Fibroblast of lung (primary cell): ENCODE data around the gene CDH4. TPM values are rescaled to one million over a fixed set of nuclear protein-coding genes. Genes with fewer than 3 reads are reported as not detected.

Experiments
- DNase-seq, 2 donors: peaks; one replicate each; pipeline versions ENCODE4 v3.0.0 to v3.0.0-alpha.2; 2010; ENCODE audit warnings: low read depth in 2 of 2
- H2AFZ ChIP-seq: 2 replicates; pipeline ENCODE4 v1.5.1; 2012; ENCODE audit warnings: low read length, control low read depth, inconsistent platforms
- H3K27ac ChIP-seq: 2 replicates; pipeline ENCODE4 v1.5.1; 2011; ENCODE audit warnings: low read length, control low read depth; ENCODE audit not compliant: insufficient read depth
- H3K27me3 ChIP-seq: 2 replicates; pipeline ENCODE4 v1.5.1; 2011; ENCODE audit warnings: mild to moderate bottlenecking, low read length; ENCODE audit not compliant: control insufficient read depth, insufficient read depth
- H3K36me3 ChIP-seq: 2 replicates; pipeline ENCODE4 v1.5.1; 2011; ENCODE audit warnings: low read length; ENCODE audit not compliant: control insufficient read depth, insufficient read depth
- H3K4me1 ChIP-seq: 2 replicates; pipeline ENCODE4 v1.5.1; 2011; ENCODE audit warnings: low read length; ENCODE audit not compliant: control insufficient read depth, insufficient read depth; ENCODE audit errors: extremely low read depth
- H3K4me2 ChIP-seq: 2 replicates; pipeline ENCODE4 v1.5.1; 2011; ENCODE audit warnings: low read length, control low read depth; ENCODE audit not compliant: insufficient read depth; ENCODE audit errors: extremely low read depth
- H3K4me3 ChIP-seq, 4 experiments: fragments of 200-600 bp in 1 of 4; sonication (generic) in 1 of 4; replicated peaks in 1 of 4; 2 replicates each; pipeline ENCODE4 v1.5.1; 2011 to 2016; ENCODE audit warnings: low read length in 4 of 4, low read depth in 3 of 4, mild to moderate bottlenecking in 3 of 4, control low read depth in 2 of 4, inconsistent platforms in 1 of 4, mixed read lengths in 1 of 4; ENCODE audit not compliant: insufficient read depth in 1 of 4; ENCODE audit errors: control extremely low read depth in 1 of 4
- H3K79me2 ChIP-seq: 2 replicates; pipeline ENCODE4 v1.5.1; 2012; ENCODE audit warnings: mild to moderate bottlenecking, low read length, inconsistent platforms; ENCODE audit not compliant: control insufficient read depth, insufficient read depth
- H3K9ac ChIP-seq: 2 replicates; pipeline ENCODE4 v1.5.1; 2011; ENCODE audit warnings: mild to moderate bottlenecking, low read length, control low read depth; ENCODE audit not compliant: insufficient read depth
- H3K9me3 ChIP-seq: 2 replicates; pipeline ENCODE4 v1.5.1; 2012; ENCODE audit warnings: low read depth, low read length; ENCODE audit not compliant: control insufficient read depth, insufficient read depth
- H4K20me1 ChIP-seq: 2 replicates; pipeline ENCODE4 v1.5.1; 2011; ENCODE audit warnings: low read length; ENCODE audit not compliant: control insufficient read depth, insufficient read depth; ENCODE audit errors: extremely low read depth
- CTCF ChIP-seq, 2 donors: IDR thresholded peaks in 1 of 2; conservative IDR thresholded peaks in 1 of 2; 1 replicate in 1 of 2; 2 replicates in 1 of 2; pipeline ENCODE4 v1.5.1; 2011 to 2012; ENCODE audit warnings: low read length in 2 of 2, control low read depth in 1 of 2, inconsistent platforms in 1 of 2, low read depth in 1 of 2, mild to moderate bottlenecking in 1 of 2
- EZH2 ChIP-seq: IDR thresholded peaks from 2 replicates; pipeline ENCODE4 v1.5.1; 2012; ENCODE audit warnings: low read length, control low read depth, mild to moderate bottlenecking; ENCODE audit errors: missing control alignments
- polyA plus RNA-seq, 2 donors: library from polyadenylated mRNA; depleted of rRNA in 1 of 2; stranded (reverse) in 1 of 2; unstranded in 1 of 2; fragments of >200 nt; gene quantifications; 2 replicates each; pipeline ENCODE4 v1.2.1, GENCODE V29; 2011 to 2012; ENCODE audit warnings: missing spikeins in 1 of 2
- total RNA-seq: library from RNA; depleted of rRNA; stranded (reverse); fragments of >200 nt; gene quantifications from 2 replicates; pipeline ENCODE4 v1.2.1, GENCODE V29; 2014

CDH4 gene
- total and polyA plus RNA-seq, 2 donors (not counting 1 experiment from before 2014, with no cell fraction given): 4.8 to 6.8 TPM

- DNase-seq: no peak
- Histone ChIP-seq H3K27me3 (no peaks in the 10 kb centered on the region), H3K79me2 (no peaks in the 10 kb centered on the region), H3K4me1 (no peaks in the 10 kb centered on the region), H3K9me3 (no peaks in the 10 kb centered on the region), H3K27ac (no peak overlapping the region), H3K4me3 (no peak overlapping the region), H4K20me1 (no peaks in the 10 kb centered on the region), H2AFZ (no peak overlapping the region), H3K4me2 (no peak overlapping the region), H3K36me3 (no peaks in the 10 kb centered on the region), H3K9ac (no peak overlapping the region)
- no peak for TF ChIP-seq EZH2
- no peak for TF ChIP-seq CTCF (conservative IDR thresholded peaks at IDR 0.05 in 1 of 2, IDR thresholded peaks at IDR 0.05 in 1 of 2; ENCODE audit: low read depth in 1 of 2, low read length in 2 of 2)
Measured at GRCh38 chr20:61818746-61819573, 566.9 kb downstream of the CDH4 start.

GRCh38 chr20:61819574-61819846, 567.4 kb downstream of the CDH4 start:
- Histone ChIP-seq H2AFZ (no peak overlapping the region), H3K79me2 (no peaks in the 10 kb centered on the region), H4K20me1 (no peaks in the 10 kb centered on the region), H3K36me3 (no peaks in the 10 kb centered on the region), H3K27me3 (no peaks in the 10 kb centered on the region), H3K9me3 (no peaks in the 10 kb centered on the region), H3K4me1 (no peaks in the 10 kb centered on the region), H3K27ac (no peak overlapping the region), H3K4me3 (no peak overlapping the region), H3K4me2 (no peak overlapping the region), H3K9ac (no peak overlapping the region)
- TF ChIP-seq EZH2 (no peak), CTCF (conservative IDR thresholded peaks at IDR 0.05 in 1 of 2, IDR thresholded peaks at IDR 0.05 in 1 of 2; ENCODE audit: low read depth in 1 of 2, low read length in 2 of 2) (no peak)
- no peak for DNase-seq

GRCh38 chr20:61819921-61820825, 568.1 kb downstream of the CDH4 start:
- DNase-seq: no peak
- H3K4me2 ChIP-seq: no peak overlapping the region

More at GRCh38 chr20:61819921-61820825, 568.1 kb downstream of the CDH4 start:
- no peaks in the 10 kb centered on the region for H3K27me3 ChIP-seq
- no peaks in the 10 kb centered on the region for H3K79me2 ChIP-seq
- no peak overlapping the region for H3K27ac ChIP-seq
- TF ChIP-seq EZH2 (no peak), CTCF (conservative IDR thresholded peaks at IDR 0.05 in 1 of 2, IDR thresholded peaks at IDR 0.05 in 1 of 2; ENCODE audit: low read depth in 1 of 2, low read length in 2 of 2) (no peak)
- no peak overlapping the region for H2AFZ ChIP-seq
- H3K4me3 ChIP-seq: no peak overlapping the region
- no peaks in the 10 kb centered on the region for H3K36me3 ChIP-seq
- H4K20me1 ChIP-seq: no peaks in the 10 kb centered on the region
- H3K9me3 ChIP-seq: no peaks in the 10 kb centered on the region
- no peak overlapping the region for H3K9ac ChIP-seq
- no peaks in the 10 kb centered on the region for H3K4me1 ChIP-seq
